GM19238 (cell line): ENCODE measurements around the gene HCST.

ENCODE experiments used
- DNase-seq: peaks from one replicate; pipeline ENCODE4 v3.0.0; 2011; ENCODE audit warnings: low spot score; ENCODE audit not compliant: insufficient read length

The HCST gene

GRCh38 chr19:35936738-35937268 lies 34.5 kb downstream of the HCST start:
- no peak for DNase-seq

GRCh38 chr19:35937345-35938281 lies 35.3 kb downstream of the HCST start:
- no peak for DNase-seq

GRCh38 chr19:35938282-35939224 lies 36.2 kb downstream of the HCST start:
- DNase-seq: no peak

- no peak for DNase-seq
These were observed 37.2 kb downstream of the HCST start for GRCh38 chr19:35939307-35940077.

- DNase-seq: no peak
These were observed 37.9 kb downstream of the HCST start for GRCh38 chr19:35940078-35940775.

GRCh38 chr19:35940839-35941238 lies 38.5 kb downstream of the HCST start:
- no peak for DNase-seq

- DNase-seq: no peak
These were observed 39.9 kb downstream of the HCST start for GRCh38 chr19:35942235-35942634.

GRCh38 chr19:35943321-35944301 lies 41.3 kb downstream of the HCST start:
- DNase-seq: no peak

- DNase-seq: no peak
These were observed 42.2 kb downstream of the HCST start for GRCh38 chr19:35944556-35944955.

GRCh38 chr19:35945121-35945790 lies 42.9 kb downstream of the HCST start:
- no peak for DNase-seq

- DNase-seq: no peak
These were observed 43.9 kb downstream of the HCST start for GRCh38 chr19:35946203-35946602.

- DNase-seq: no peak
These were observed 46.8 kb downstream of the HCST start for GRCh38 chr19:35949131-35949530.
